HG02943 (cell line): ENCODE results near the gene PHF20.
A peak's percentile ranks its signal among the peaks of the same experiment; 100 is the strongest.
"Not testable (repeated sequence)": the region's sequence is repeated elsewhere in the genome, so short reads cannot be mapped to it uniquely, and the experiment has no call there.

Experiments
- ATAC-seq: cut with Tn5 transposase; IDR thresholded peaks from one replicate; pipeline ENCODE4 v1.9.1; 2021; ENCODE audit warnings: mild to moderate bottlenecking, low read depth, moderate library complexity; ENCODE audit not compliant: unreplicated experiment

Gene PHF20

GRCh38 chr20:35771689-35772562 is at the start of gene PHF20:
PHF20 (plus strand) TSS chr20:35772015; CDS start chr20:35801523, 29,508 bp downstream.
- peak; percentile 68 for ATAC-seq

- ATAC-seq, result not testable (repeated sequence)
Measured at GRCh38 chr20:35723275-35723639, 48.6 kb upstream of the PHF20 start.

GRCh38 chr20:35723652-35724320 is 48.0 kb upstream of the PHF20 start:
- ATAC-seq, result not testable (repeated sequence)

GRCh38 chr20:35724321-35725230 is 47.2 kb upstream of the PHF20 start:
- ATAC-seq, result no peak

- no peak for ATAC-seq
Measured at GRCh38 chr20:35726842-35727711, 44.7 kb upstream of the PHF20 start.

GRCh38 chr20:35729283-35729807 is 42.5 kb upstream of the PHF20 start:
- no peak for ATAC-seq

GRCh38 chr20:35729836-35730582 is 41.8 kb upstream of the PHF20 start:
- ATAC-seq, result no peak

GRCh38 chr20:35730583-35731468 is 41.0 kb upstream of the PHF20 start:
- ATAC-seq, result no peak

GRCh38 chr20:35731469-35731788 is 40.4 kb upstream of the PHF20 start:
- ATAC-seq, result no peak

- ATAC-seq, result no peak
Measured at GRCh38 chr20:35731862-35732643, 39.8 kb upstream of the PHF20 start.

GRCh38 chr20:35732644-35732982 is 39.2 kb upstream of the PHF20 start:
- no peak for ATAC-seq

- ATAC-seq, result no peak
Measured at GRCh38 chr20:35734374-35734773, 37.4 kb upstream of the PHF20 start.

- no peak for ATAC-seq
Measured at GRCh38 chr20:35734777-35735649, 36.8 kb upstream of the PHF20 start.

GRCh38 chr20:35735826-35736470 is 35.9 kb upstream of the PHF20 start:
- ATAC-seq, result no peak

GRCh38 chr20:35737865-35738333 is 33.9 kb upstream of the PHF20 start:
- no peak for ATAC-seq
